HTR-8/SVneo (cell line): Measurements from ENCODE around the gene TMC2.

ENCODE experiments used
- DNase-seq: peaks from one replicate; pipeline ENCODE4 v3.0.0; 2011; ENCODE audit warnings: low spot score, mixed read lengths; ENCODE audit not compliant: insufficient read length
- FAIRE-seq: peaks from 2 replicates; lab custom pipeline; 2011; peaks lifted over from hg19 to GRCh38; lab: Jason Lieb, UNC

The TMC2 gene

DNA sequence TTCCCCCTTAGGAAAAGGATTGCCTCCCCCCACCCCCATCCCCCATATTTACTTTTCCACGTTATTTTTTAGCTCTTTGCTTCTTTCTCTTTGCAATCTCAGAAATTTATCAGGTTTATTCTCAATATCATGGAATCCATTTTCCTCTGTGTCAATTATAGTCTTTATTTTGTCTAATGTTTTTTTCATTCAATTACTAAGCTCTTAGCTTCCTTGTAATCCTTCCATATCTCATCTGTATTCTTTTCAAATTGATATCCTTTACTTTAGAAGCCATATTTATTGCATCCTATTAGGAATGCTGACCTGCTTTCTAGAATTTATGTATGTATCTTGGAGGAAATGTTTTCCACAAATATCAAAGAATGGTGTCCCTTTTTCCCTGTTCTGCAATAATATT is 39.3 kb downstream of the TMC2 start:
- no peak for DNase-seq
- no peak for FAIRE-seq

DNA sequence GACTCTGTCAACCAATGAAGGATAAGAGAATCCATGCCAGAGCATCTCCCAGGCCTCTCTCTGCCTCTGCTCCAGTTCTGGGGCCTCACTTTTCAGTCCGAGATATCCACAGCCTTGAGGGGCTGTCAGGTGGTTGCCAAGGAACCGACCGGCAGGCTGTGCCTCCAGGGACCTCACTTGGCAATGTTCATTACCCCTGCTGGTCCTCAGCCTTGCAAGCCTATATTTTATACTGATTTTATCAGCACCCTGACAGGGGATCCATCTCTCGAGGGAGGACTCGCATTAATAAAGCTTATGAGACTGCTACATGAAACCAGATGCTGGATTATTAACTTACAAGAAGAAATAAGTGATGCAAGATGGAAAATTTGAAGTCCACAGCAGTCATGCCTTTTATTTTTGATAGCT is 39.9 kb downstream of the TMC2 start:
- no peak for DNase-seq
- no peak for FAIRE-seq

DNA sequence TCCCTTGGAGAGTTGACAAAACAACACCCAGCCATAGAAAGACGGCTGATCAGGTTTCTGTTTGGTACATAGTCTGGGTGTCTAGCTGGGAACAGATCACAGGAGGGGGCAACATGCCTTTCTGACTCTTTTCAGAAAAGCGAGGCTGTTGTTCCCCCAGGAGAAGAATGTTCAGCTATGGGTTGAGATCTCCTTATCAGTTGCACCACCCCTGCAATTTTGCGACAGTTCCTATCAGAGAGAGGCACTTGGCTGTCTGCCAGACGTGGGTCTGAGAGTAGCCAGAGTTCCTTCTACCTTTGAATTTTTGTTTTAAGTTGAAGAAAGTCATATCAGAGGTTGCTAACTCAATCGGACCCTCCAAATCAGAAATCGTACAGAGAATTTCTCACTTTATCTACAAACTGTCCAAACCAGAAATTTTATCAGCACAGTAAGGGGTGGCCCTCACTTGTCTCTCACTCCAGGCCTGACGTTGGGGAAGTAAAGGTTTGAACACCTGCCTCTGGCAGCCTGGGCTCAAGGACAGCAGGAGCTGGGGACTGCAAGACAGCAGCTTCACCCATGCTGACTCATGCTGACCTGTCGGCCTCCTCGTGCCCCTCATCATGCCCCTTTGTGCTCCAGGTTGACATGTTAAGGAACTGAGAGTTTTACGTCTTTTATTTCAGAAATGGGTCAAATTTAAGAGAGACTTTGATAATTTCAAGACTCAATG is 42.3 kb downstream of the TMC2 start:
- FAIRE-seq (no peak), DNase-seq (no peak)

DNA sequence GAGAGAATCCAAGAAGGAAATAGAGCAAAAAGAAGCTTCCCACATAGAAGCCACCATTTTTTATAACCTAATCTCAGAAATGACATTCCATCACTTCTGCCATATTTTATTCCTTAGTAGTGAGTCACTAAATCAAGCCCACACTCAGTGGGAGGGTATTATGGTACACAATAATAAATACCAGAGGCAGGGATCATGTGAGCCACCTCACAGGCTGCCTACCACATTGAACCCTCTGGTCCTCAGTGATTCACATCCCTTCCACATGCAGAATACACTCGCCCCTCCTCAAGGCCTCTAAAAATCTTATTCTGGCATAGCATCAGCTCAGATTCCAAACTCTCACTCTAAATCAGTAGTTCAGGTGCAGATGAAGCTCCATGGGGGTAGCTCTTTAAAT is 49.4 kb downstream of the TMC2 start:
- no peak for FAIRE-seq

DNA sequence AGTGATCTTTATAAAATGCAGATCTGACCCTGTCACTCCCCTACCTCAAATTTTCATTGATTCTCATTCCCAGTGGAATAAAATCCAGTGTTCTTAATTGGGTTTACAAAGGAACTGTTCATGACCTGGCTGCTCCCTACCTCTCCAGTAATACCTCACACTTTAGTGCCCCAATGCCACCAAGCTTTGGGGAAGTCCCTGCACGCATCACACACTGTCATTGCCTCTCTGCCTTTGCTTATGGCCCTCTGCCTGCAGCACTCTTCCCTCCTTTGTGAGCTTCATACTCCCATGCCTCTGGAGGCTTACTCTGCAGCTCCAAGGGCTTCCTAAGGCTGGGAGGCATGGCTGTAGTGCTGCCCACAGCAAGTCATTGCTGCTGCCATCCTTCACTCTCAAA is 57.4 kb downstream of the TMC2 start:
- DNase-seq (no peak), FAIRE-seq (no peak)

More for the DNA sequence above, 49.4 kb downstream of the TMC2 start:
- peak; percentile 34 for DNase-seq

DNA sequence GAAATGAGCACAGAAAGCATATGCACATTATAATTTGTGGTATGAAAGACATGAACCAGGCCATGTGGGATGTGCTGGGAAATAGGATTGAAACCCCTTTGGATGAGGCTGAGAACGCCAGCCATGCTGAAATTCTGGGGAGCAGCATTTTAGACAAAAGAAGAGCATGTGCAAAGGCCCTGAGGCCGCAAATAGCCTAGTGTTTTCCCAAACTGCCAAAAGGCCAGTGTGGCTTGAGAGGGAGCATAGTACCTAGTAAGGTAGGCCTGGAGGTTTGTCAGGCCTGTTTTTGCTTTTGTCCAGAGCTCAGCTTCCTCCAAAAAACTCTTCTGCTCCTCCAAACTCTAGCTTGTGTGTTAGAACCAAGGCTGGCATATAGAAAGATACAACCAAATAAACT is 58.7 kb downstream of the TMC2 start:
- no peak for DNase-seq
- no peak for FAIRE-seq

DNA sequence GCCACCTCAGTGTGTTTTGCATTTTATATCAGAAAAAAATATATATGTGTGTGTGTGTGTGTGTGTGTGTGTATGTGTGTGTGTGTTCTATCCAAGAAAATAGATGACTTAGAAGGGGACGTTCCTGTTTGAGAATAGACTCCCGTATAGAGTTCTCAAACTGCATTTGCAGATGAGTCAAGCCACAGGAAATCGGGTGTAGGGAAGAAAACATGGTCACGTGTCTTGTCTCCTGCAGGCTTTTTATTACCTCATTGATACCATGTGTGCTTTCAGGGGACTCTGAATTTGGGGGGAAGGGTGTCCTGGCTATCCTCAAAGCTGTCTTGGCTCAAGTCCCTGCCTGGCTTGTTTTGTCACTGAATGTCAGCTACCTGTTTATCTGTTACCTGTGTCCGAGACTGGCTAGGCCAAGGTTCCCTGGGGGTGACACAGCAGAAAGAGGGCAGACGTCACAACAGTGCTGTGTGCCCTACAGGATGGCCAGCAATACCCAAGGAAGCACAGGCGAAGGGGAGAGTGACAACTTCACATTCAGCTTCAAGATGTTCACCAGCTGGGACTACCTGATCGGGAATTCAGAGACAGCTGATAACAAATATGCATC is 60.4 kb downstream of the TMC2 start:
- DNase-seq (no peak), FAIRE-seq (no peak)

DNA sequence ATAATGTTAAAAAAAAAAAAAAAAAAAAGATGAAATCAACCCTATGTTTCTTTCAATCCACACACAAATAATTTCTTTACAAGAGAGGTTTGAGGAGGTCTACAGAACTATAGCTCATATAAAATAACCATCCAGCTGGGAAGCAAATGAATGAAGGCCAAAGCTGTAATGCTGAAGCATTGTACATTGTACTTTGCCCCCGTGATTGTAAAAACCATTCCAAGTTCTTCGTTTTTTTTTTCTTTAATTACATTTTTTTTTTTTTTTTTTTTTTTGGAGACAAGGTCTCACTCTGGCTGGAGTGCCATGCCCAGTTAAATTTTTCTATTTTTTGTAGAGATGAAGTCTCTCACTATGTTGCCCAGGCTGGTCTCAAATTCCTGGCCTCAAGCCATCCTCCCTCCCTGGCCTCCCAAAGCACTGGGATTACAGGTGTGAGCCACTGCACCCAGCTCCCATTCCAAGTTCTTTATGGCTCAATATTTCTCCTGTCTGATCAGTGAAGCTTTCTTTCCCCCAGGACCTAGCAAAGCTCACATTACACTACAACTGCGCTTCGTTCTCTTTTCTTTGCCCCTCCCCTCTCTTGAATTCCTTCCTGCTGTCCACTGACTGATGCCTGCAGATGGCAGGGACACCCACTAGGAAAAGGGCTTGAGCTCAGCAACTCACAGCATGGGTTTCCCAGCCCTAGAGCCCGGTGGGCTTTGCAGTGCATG is 63.1 kb downstream of the TMC2 start:
- DNase-seq (peak; percentile 59), FAIRE-seq (no peak)

DNA sequence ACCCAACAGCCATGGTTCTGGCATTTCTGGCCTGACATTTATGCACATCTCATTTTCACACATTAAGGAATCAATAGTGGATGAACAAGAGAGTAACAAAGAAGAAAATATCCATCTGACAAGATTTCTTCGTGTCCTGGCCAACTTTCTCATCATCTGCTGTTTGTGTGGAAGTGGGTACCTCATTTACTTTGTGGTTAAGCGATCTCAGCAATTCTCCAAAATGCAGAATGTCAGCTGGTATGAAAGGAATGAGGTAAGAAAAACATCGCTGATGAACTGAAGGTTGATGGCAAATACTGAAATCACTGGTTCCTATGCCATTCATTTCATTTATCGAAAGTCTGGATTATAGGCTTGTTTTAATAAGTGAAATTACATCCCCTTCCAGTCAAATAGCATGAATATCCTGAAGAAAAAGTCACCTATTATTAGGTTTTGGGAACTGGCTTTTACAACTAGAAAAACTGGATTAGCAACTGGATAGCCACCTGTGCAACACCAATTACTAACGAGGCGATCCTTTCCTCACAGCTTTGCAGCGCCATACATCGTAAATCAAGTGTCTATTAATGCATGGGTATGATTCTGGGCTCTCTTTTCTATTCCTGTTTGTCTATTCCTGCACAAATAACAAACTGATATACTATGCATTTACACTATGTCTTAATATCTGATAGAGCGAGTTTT is 65.8 kb downstream of the TMC2 start:
- no peak for FAIRE-seq

DNA sequence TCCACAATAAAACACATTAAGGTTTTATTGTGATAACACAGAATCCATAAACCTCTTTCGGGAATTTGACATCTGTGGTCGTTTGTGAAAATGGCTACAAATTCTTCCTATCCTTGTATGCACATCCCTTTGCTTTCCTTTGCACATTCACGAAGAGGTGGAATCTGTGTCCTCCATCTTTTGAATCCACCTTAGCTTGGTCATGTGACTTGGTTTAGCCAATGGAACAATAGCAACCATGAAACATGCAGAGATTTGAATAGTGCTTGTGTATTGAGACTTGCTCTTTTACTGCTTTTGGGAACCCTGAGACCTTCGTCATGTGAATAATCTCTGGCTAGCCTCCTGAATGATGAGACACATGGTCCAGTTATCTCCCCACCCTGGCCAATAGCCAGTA is 66.4 kb downstream of the TMC2 start:
- no peak for FAIRE-seq

More for the DNA sequence above, 65.8 kb downstream of the TMC2 start:
- no peak for DNase-seq

DNA sequence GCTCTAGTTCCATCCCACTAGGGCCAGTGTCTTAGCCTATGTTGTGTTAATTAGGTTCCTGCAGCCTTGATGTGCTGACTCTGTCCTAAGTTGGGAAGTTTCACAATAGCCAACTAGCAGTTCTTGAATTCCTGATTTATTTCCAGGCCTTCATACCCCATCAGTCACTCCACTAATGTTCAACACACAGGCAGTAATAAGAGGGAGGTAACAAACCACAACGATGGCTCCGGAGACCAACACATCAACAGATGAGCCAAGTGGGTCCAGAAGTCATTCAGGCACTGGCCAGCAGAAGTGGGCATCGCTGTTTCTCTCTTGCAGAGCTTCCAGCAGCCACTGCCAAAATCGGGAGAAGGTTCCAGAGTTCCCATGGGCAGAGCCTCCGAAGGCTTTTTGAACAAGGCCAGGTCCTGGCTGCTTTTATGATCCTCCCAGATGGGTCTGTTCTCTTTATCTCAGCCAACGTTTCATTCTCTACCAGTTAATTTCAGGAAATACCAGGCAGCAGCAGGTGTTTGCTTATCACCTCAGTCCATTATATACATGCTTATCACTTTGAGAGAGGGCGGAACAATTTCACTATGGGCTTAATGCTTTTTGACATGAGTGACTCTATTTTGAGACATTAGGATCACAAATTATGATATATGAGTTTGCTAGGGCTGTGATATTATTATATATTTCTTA is 67.6 kb downstream of the TMC2 start:
- no peak for DNase-seq
- no peak for FAIRE-seq

More for the DNA sequence above, 66.4 kb downstream of the TMC2 start:
- no peak for DNase-seq

DNA sequence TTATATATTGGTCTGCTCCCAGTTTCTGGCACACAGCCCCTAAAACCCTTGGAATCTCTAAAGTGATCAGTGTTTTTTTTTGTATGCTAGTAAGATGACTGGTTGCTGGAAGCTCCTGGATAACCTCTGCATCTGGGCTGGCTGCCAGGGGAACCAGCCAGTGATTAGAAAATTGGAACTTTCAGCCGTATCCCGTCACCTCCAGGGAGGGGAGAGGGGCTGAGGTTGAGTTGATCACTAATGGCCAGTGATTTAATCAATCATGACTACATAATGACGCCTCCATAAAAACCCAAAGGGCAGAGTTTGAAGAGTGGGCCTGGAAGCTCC is 68.1 kb downstream of the TMC2 start:
- DNase-seq (no peak), FAIRE-seq (no peak)

DNA sequence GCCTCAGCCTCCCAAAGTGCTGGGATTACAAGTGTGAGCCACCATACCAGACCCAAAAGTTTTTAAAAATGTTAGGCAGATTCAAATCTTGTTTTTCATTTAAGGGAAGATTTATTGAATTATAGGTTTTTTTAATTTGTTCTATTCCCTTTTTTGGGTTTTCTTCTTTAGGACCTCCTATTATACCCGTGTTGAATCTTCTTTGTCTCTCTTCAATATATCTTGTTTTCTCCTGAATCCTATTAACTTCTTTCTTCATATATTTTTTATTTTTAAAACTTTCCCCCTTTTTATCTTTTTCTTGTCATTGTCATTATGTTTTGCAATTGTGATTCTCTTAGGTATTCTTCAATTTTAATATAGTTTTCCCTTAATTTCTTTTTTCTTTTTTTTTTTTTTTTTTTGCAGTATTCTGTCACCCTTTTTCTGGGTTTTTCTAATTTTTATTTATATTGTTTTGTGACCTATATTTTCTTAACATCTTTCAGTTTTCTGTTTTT is 70.2 kb downstream of the TMC2 start:
- FAIRE-seq: no peak
- no peak for DNase-seq

DNA sequence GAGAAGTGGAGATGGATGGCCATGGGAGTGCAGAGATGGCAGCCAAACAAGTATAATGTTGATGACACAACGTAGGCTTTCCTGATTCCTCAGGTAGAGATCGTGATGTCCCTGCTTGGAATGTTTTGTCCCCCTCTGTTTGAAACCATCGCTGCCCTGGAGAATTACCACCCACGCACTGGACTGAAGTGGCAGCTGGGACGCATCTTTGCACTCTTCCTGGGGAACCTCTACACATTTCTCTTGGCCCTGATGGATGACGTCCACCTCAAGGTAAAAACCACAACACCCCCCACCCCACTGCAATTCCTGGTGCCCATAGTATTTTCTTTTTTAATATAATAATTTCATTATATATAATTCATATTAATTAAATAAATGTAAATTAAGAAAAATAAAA is 74.0 kb downstream of the TMC2 start:
- FAIRE-seq (no peak), DNase-seq (no peak)

DNA sequence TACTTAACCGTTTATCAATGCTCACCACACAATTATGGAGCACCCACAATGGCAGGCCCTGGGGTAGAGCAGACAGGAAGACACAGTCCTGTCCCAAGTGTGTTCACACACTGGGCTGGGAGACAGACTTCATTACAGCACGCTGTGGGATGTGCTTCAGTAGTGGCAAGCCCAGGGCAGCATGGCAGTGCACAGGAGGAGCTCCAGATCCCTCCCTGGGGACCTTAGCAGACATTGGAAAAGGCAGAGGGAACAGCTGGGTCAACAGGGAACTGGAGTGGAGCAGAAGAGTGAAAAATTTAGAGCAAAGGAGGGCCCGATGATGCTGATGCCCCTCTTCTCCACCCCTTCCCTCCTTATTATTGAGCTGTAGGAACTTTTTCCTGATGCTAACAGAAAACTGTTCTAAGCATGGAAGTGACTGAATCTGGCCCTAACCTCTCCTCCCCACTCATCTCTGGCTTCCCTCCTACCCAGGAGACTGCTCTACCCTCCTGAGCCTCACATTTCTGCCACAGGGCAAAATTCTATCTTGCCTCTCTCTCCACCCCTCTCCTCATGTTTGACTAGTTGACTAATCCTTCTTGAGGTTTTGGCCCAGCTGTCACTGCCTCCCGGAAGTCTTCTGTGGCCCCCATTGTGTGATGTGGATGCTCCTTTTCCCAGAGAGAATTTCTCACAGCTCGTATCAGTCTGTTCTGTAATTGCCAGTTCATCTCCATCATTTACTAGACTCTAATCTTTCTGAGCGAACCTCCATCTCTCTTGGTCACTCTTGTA is 74.8 kb downstream of the TMC2 start:
- no peak for FAIRE-seq
- DNase-seq: no peak

DNA sequence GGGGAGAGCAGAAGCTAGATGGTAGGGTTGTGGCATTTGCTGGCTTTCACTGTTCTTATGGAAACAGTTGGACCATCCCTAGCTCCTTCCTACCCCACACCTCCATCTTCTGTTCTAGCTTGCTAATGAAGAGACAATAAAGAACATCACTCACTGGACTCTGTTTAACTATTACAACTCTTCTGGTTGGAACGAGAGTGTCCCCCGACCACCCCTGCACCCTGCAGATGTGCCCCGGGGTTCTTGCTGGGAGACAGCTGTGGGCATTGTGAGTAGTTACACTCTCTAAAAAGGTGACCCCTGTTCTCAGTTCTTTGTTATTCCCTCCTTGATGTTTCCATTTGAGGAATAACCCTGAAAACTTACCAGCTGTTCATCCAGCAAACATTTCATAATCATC is 75.7 kb downstream of the TMC2 start:
- no peak for DNase-seq
- no peak for FAIRE-seq

DNA sequence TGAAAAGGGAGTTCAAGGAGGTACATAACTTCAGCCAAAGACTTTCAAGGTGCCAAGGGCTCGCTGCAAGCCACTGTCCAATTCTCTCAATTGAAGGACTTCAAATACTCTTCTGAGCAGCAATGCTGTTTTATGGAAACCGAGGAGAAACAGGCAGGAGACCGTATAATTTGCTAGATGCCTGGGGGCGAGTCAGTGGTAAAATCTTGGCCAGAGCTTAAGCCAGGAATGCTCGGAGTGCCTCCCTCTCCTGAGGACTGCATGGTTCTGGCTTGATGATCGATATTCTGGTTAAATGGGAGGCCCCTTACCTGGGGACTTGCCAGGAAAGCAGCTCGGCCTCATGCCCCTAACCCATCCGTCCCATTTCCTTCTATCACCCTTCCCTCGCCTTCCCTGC is 80.3 kb downstream of the TMC2 start:
- no peak for FAIRE-seq
- no peak for DNase-seq

DNA sequence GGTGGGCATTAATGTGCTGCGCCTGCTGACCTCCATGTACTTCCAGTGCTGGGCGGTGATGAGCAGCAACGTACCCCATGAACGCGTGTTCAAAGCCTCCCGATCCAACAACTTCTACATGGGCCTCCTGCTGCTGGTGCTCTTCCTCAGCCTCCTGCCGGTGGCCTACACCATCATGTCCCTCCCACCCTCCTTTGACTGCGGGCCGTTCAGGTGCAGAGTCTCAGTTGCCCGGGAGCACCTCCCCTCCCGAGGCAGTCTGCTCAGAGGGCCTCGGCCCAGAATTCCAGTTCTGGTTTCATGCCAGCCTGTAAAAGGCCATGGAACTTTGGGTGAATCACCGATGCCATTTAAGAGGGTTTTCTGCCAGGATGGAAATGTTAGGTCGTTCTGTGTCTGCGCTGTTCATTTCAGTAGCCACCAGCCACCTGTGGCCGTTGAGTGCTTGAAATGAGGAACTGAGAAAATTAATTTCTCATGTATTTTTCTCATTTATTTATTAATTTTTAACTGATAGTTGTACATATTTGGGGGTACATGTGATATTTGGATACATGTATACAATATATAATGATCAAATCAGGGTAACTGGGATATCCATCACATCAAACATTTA is 80.8 kb downstream of the TMC2 start:
- FAIRE-seq (no peak), DNase-seq (no peak)

DNA sequence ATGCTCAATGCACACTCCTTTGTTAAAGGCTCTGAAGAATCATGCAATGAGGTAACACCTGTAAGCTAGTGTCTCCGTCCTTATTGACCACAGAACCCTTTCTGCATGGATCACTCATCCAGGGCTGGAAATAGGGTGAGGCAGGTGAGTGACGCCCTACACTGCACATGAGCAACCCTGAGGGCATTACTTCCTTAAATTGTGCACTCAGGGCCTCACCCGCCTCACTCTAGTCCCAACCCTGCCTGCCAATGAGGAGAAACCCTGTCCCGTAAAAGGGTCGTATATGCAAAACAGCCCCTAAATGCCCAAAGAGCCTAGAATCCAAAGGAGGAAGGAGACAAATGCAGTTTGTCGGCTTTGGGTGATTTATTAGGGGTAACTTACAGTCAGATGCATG is 82.4 kb downstream of the TMC2 start:
- DNase-seq: no peak
- no peak for FAIRE-seq
